Neural progenitor cell (in vitro differentiated cells): ENCODE measurements around the gene ATG16L1. TPM values are rescaled to one million over a fixed set of nuclear protein-coding genes. Genes with fewer than 3 reads are reported as not detected.

Source experiments
- DNase-seq: peaks from one replicate; pipeline ENCODE4 v3.0.0-alpha.2; 2016; ENCODE audit warnings: low spot score
- H2AFZ ChIP-seq: fragments of 200-600 bp; sonication (generic); replicated peaks from 2 replicates; pipeline ENCODE4 v1.6.1; 2016; ENCODE audit warnings: antibody characterized with exemption
- H3F3A ChIP-seq: fragments of 200-600 bp; sonication (generic); 2 replicates; pipeline ENCODE4 v1.6.1; 2016; ENCODE audit warnings: antibody characterized with exemption, low read depth
- H3K27ac ChIP-seq: fragments of 200-600 bp; sonication (generic); 2 replicates; pipeline ENCODE4 v1.5.1; 2016; ENCODE audit warnings: mild to moderate bottlenecking
- H3K27me3 ChIP-seq: fragments of 200-600 bp; sonication (generic); 2 replicates; pipeline ENCODE4 v1.6.1; 2016; ENCODE audit warnings: mild to moderate bottlenecking, moderate library complexity
- H3K36me3 ChIP-seq: fragments of 200-600 bp; sonication (generic); 2 replicates; pipeline ENCODE4 v1.5.1; 2016
- H3K4me1 ChIP-seq: fragments of 200-600 bp; sonication (generic); 2 replicates; pipeline ENCODE4 v1.6.1; 2016; ENCODE audit warnings: mixed run types
- H3K4me2 ChIP-seq: fragments of 200-600 bp; sonication (generic); 2 replicates; pipeline ENCODE4 v1.6.1; 2016
- H3K4me3 ChIP-seq: fragments of 200-600 bp; sonication (generic); 2 replicates; pipeline ENCODE4 v1.5.1; 2016
- H3K79me2 ChIP-seq: fragments of 200-600 bp; sonication (generic); 2 replicates; pipeline ENCODE4 v1.6.1; 2016; ENCODE audit warnings: low read depth
- H3K9ac ChIP-seq: fragments of 200-600 bp; sonication (generic); 2 replicates; pipeline ENCODE4 v1.6.1; 2016
- H3K9me3 ChIP-seq: fragments of 200-600 bp; sonication (generic); 2 replicates; pipeline ENCODE4 v1.5.1; 2016; ENCODE audit warnings: low read depth
- H4K20me1 ChIP-seq: fragments of 200-600 bp; sonication (generic); 2 replicates; pipeline ENCODE4 v1.6.1; 2016; ENCODE audit warnings: low read depth
- H3K27ac Mint-ChIP-seq: 3 replicates; pipeline ENCODE4 v1.8.0; 2021; ENCODE audit warnings: mixed read lengths
- H3K27me3 Mint-ChIP-seq: 2 replicates; pipeline ENCODE4 v1.8.0; 2022; ENCODE audit warnings: low read depth, mild to moderate bottlenecking, inconsistent platforms, moderate library complexity, mixed read lengths; ENCODE audit not compliant: insufficient read depth
- H3K36me3 Mint-ChIP-seq: 3 replicates; pipeline ENCODE4 v1.8.0; 2021; ENCODE audit warnings: mixed read lengths
- H3K4me1 Mint-ChIP-seq: 3 replicates; pipeline ENCODE4 v1.8.0; 2021; ENCODE audit warnings: mixed read lengths
- H3K4me3 Mint-ChIP-seq: 3 replicates; pipeline ENCODE4 v1.8.0; 2021; ENCODE audit warnings: mild to moderate bottlenecking, moderate library complexity, mixed read lengths
- H3K9me3 Mint-ChIP-seq: 3 replicates; pipeline ENCODE4 v1.8.0; 2020; ENCODE audit warnings: mixed read lengths
- EZH2 ChIP-seq: fragments of 200-600 bp; sonication (generic); IDR thresholded peaks from 2 replicates; pipeline ENCODE4 v1.6.1; 2017; ENCODE audit warnings: antibody characterized with exemption, mild to moderate bottlenecking, moderate library complexity
- EZH2phosphoT487 ChIP-seq: fragments of 200-600 bp; sonication (generic); IDR thresholded peaks from 2 replicates; pipeline ENCODE4 v1.6.1; 2017; ENCODE audit warnings: antibody characterized with exemption
- total RNA-seq: library from RNA; depleted of rRNA; stranded (reverse); fragments of >200 nt; gene quantifications from 2 replicates; pipeline ENCODE4 v1.2.3, GENCODE V29; 2015; ENCODE audit warnings: low replicate concordance
- TF ChIP-seq, protein P1 (sequence below): fragments of 200-600 bp; sonication (generic); IDR thresholded peaks from 2 replicates; pipeline ENCODE4 v1.5.1; 2017; ENCODE audit warnings: antibody characterized with exemption, mild to moderate bottlenecking

ATG16L1 gene
- total RNA-seq, 1 donor from 2014 or later: 25.3 TPM

DNA sequence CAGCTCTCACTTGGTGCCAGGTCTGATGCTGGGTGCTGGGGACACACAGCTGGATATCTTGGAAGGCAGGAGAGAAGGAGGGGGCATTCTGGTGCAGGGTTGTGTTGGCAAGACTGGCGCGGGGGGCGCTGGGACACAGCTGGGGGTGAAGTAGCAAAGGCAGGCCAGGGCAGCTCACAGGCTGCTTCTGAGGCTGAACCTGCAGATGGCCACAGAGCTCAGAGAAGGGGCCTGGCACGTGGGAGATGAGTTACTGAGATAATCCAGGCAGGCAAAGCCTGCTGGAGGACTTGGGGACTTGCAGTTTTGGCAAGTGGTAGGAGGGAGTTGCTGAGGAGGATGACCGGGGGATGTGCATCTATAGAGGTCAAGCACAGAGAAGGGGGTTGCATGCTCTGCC lies 86.6 kb downstream of the ATG16L1 start:
- H3F3A ChIP-seq: no peaks in the 10 kb centered on the region
- no peak overlapping the region for H3K9ac ChIP-seq
- no peak overlapping the region for H3K4me2 ChIP-seq
- no peaks in the 10 kb centered on the region for H4K20me1 ChIP-seq
- no peak overlapping the region for H3K4me3 ChIP-seq
- peaks cover 80% of the 10 kb centered on the region for H3K27me3 ChIP-seq
- Mint-ChIP-seq H3K36me3 (no peaks in the 10 kb centered on the region), H3K4me3 (no peak overlapping the region), H3K27me3 (peaks cover 28% of the 10 kb centered on the region), H3K9me3 (peaks cover 6% of the 10 kb centered on the region), H3K27ac (peak overlapping the region; percentile 8), H3K4me1 (peaks cover 3% of the 10 kb centered on the region)
- no peaks in the 10 kb centered on the region for H3K9me3 ChIP-seq
- no peak overlapping the region for H2AFZ ChIP-seq
- DNase-seq: no peak
- no peaks in the 10 kb centered on the region for H3K79me2 ChIP-seq
- no peaks in the 10 kb centered on the region for H3K36me3 ChIP-seq
- TF ChIP-seq EZH2 (no peak), EZH2phosphoT487 (no peak)
- TF ChIP-seq, protein P1, sequence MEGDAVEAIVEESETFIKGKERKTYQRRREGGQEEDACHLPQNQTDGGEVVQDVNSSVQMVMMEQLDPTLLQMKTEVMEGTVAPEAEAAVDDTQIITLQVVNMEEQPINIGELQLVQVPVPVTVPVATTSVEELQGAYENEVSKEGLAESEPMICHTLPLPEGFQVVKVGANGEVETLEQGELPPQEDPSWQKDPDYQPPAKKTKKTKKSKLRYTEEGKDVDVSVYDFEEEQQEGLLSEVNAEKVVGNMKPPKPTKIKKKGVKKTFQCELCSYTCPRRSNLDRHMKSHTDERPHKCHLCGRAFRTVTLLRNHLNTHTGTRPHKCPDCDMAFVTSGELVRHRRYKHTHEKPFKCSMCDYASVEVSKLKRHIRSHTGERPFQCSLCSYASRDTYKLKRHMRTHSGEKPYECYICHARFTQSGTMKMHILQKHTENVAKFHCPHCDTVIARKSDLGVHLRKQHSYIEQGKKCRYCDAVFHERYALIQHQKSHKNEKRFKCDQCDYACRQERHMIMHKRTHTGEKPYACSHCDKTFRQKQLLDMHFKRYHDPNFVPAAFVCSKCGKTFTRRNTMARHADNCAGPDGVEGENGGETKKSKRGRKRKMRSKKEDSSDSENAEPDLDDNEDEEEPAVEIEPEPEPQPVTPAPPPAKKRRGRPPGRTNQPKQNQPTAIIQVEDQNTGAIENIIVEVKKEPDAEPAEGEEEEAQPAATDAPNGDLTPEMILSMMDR: no peak
- H3K27ac ChIP-seq: no peak overlapping the region
- H3K4me1 ChIP-seq: no peaks in the 10 kb centered on the region

- peaks cover 6% of the 10 kb centered on the region for H3K9me3 Mint-ChIP-seq
These were observed 87.4 kb downstream of the ATG16L1 start for GRCh38 chr2:233338812-233339368.

DNA sequence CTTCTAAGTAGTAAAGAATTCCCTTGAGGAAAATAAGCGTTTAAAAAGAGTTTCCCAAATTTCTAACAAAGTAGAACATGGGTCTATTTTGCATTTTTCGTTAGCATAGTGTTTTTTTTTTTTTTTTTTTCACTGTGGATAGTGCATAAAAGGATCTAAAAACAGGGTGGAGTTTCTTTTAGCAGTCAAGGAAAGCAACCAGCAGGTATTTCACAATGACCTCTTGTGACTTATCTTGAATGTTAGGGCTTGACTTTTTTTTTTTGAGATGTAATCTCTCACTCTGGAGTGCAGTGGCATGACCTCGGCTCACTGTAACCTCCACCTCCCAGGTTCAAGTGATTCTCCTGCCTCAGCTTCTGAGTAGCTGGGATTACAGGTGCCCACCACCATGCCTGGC lies 88.0 kb downstream of the ATG16L1 start:
- Histone ChIP-seq H3K79me2 (no peaks in the 10 kb centered on the region), H4K20me1 (no peaks in the 10 kb centered on the region), H3K4me2 (no peak overlapping the region), H3K27me3 (peaks cover 74% of the 10 kb centered on the region), H2AFZ (no peak overlapping the region), H3K9ac (no peak overlapping the region), H3F3A (no peaks in the 10 kb centered on the region), H3K4me3 (no peak overlapping the region), H3K36me3 (no peaks in the 10 kb centered on the region), H3K4me1 (no peaks in the 10 kb centered on the region), H3K27ac (no peak overlapping the region), H3K9me3 (no peaks in the 10 kb centered on the region)
- H3K4me1 Mint-ChIP-seq: peaks cover 3% of the 10 kb centered on the region
- TF ChIP-seq EZH2: no peak
- no peak for DNase-seq
- no peak overlapping the region for H3K4me3 Mint-ChIP-seq
- H3K9me3 Mint-ChIP-seq: peaks cover 6% of the 10 kb centered on the region
- H3K36me3 Mint-ChIP-seq: no peaks in the 10 kb centered on the region
- H3K27me3 Mint-ChIP-seq: peaks cover 23% of the 10 kb centered on the region
- no peak overlapping the region for H3K27ac Mint-ChIP-seq

More at GRCh38 chr2:233338812-233339368, 87.4 kb downstream of the ATG16L1 start:
- Histone ChIP-seq H3K4me1 (no peaks in the 10 kb centered on the region), H3K4me3 (no peak overlapping the region), H2AFZ (no peak overlapping the region), H3K9ac (no peak overlapping the region), H3K27ac (no peak overlapping the region), H3K79me2 (no peaks in the 10 kb centered on the region), H3K9me3 (no peaks in the 10 kb centered on the region), H3K27me3 (peaks cover 78% of the 10 kb centered on the region), H4K20me1 (no peaks in the 10 kb centered on the region), H3F3A (no peaks in the 10 kb centered on the region), H3K36me3 (no peaks in the 10 kb centered on the region), H3K4me2 (no peak overlapping the region)
- DNase-seq: no peak
- H3K4me1 Mint-ChIP-seq: peaks cover 3% of the 10 kb centered on the region
- H3K27ac Mint-ChIP-seq: no peak overlapping the region
- TF ChIP-seq EZH2: no peak
- no peak for TF ChIP-seq EZH2phosphoT487
- TF ChIP-seq, protein P1: no peak
- H3K27me3 Mint-ChIP-seq: peaks cover 25% of the 10 kb centered on the region
- H3K36me3 Mint-ChIP-seq: no peaks in the 10 kb centered on the region
- H3K4me3 Mint-ChIP-seq: no peak overlapping the region

DNA sequence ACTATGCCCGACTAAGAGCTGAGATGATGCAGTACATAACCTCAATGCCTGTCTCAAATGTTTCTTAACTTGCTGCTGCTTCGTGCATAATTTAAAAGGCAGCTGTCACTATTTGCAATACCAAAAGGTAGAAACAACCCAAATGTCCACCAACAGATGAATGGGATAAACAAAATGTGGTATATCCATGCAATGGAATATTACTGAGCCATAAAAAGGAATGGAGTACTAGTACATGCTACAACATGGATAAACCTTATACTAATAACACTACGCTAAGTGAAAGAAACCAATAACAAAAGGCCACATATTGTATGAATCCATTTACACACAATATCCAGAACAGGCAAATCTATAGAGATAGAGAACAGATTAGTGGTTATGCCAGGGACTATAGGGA lies 89.8 kb downstream of the ATG16L1 start:
- peaks cover 3% of the 10 kb centered on the region for H3K4me1 Mint-ChIP-seq
- peaks cover 6% of the 10 kb centered on the region for H3K9me3 Mint-ChIP-seq
- Histone ChIP-seq H3K9me3 (no peaks in the 10 kb centered on the region), H3K36me3 (no peaks in the 10 kb centered on the region), H2AFZ (no peak overlapping the region), H3K79me2 (no peaks in the 10 kb centered on the region), H3K9ac (no peak overlapping the region), H3K27me3 (peaks cover 55% of the 10 kb centered on the region), H3F3A (no peaks in the 10 kb centered on the region), H4K20me1 (no peaks in the 10 kb centered on the region), H3K27ac (no peak overlapping the region), H3K4me1 (no peaks in the 10 kb centered on the region), H3K4me2 (no peak overlapping the region), H3K4me3 (no peak overlapping the region)
- no peak overlapping the region for H3K27ac Mint-ChIP-seq
- no peak overlapping the region for H3K4me3 Mint-ChIP-seq
- no peak for DNase-seq
- peaks cover 29% of the 10 kb centered on the region for H3K27me3 Mint-ChIP-seq
- no peaks in the 10 kb centered on the region for H3K36me3 Mint-ChIP-seq
- TF ChIP-seq EZH2 (no peak), EZH2phosphoT487 (no peak)
- TF ChIP-seq, protein P1: no peak
